OCI-LY3 (cell line): ENCODE measurements around the gene CNNM2.

Experiments used
- H2AFZ ChIP-seq: fragments of 200-600, 300-600 bp; shearing (Covaris generic); 2 replicates; pipeline ENCODE4 v1.6.0; 2014; ENCODE audit warnings: antibody characterized with exemption, low read depth, low read length
- H3K27ac ChIP-seq: fragments of 200-600, 300-600 bp; sonication (generic); 2 replicates; pipeline ENCODE4 v1.5.1; 2014; ENCODE audit warnings: mild to moderate bottlenecking, low read length, moderate library complexity, mixed read lengths
- H3K27me3 ChIP-seq: fragments of 200-600, 300-600 bp; sonication (generic); 2 replicates; pipeline ENCODE4 v1.6.1; 2014; ENCODE audit warnings: low read depth, low read length, mixed read lengths
- H3K36me3 ChIP-seq: fragments of 200-600, 300-600 bp; sonication (generic); replicated peaks from 2 replicates; pipeline ENCODE3; 2014; ENCODE audit warnings: low read depth, low read length, mixed read lengths
- H3K4me1 ChIP-seq: fragments of 300-600, 200-600 bp; sonication (generic); 2 replicates; pipeline ENCODE4 v1.6.1; 2014; ENCODE audit warnings: low read length, mixed read lengths
- H3K4me2 ChIP-seq: fragments of 200-600, 300-600 bp; sonication (generic); 2 replicates; pipeline ENCODE4 v1.6.1; 2014; ENCODE audit warnings: low read length, mixed read lengths
- H3K4me3 ChIP-seq: fragments of 300-600, 200-600 bp; sonication (generic); 2 replicates; pipeline ENCODE4 v1.5.1; 2014; ENCODE audit warnings: antibody characterized with exemption, mild to moderate bottlenecking, low read length, moderate library complexity
- H3K79me2 ChIP-seq: fragments of 300-600, 200-600 bp; shearing (Covaris generic); 2 replicates; pipeline ENCODE4 v1.6.1; 2014; ENCODE audit warnings: mild to moderate bottlenecking, low read length, mixed read lengths
- H3K9ac ChIP-seq: fragments of 300-600, 200-600 bp; shearing (Covaris generic); 2 replicates; pipeline ENCODE4 v1.6.0; 2014; ENCODE audit warnings: mild to moderate bottlenecking, low read length, moderate library complexity
- H3K9me3 ChIP-seq: fragments of 200-600, 300-600 bp; shearing (Covaris generic); 2 replicates; pipeline ENCODE4 v1.6.1; 2014; ENCODE audit warnings: low read length, mixed read lengths; ENCODE audit not compliant: insufficient read depth
- H4K20me1 ChIP-seq: fragments of 200-600, 300-600 bp; sonication (generic); 2 replicates; pipeline ENCODE4 v1.6.1; 2016; ENCODE audit warnings: low read length, mixed read lengths; ENCODE audit not compliant: insufficient read depth
- EZH2phosphoT487 ChIP-seq: fragments of 200-600 bp; shearing (Covaris generic); IDR thresholded peaks from 2 replicates; pipeline ENCODE4 v1.6.1; 2018; ENCODE audit warnings: antibody characterized with exemption, mixed run types, low read depth
- TF ChIP-seq, protein P1 (sequence below): fragments of 200-600, 300-600 bp; sonication (generic); IDR thresholded peaks from 2 replicates; pipeline ENCODE4 v1.5.1; 2014; ENCODE audit warnings: antibody characterized with exemption, low read length, low read depth

CNNM2 gene

DNA sequence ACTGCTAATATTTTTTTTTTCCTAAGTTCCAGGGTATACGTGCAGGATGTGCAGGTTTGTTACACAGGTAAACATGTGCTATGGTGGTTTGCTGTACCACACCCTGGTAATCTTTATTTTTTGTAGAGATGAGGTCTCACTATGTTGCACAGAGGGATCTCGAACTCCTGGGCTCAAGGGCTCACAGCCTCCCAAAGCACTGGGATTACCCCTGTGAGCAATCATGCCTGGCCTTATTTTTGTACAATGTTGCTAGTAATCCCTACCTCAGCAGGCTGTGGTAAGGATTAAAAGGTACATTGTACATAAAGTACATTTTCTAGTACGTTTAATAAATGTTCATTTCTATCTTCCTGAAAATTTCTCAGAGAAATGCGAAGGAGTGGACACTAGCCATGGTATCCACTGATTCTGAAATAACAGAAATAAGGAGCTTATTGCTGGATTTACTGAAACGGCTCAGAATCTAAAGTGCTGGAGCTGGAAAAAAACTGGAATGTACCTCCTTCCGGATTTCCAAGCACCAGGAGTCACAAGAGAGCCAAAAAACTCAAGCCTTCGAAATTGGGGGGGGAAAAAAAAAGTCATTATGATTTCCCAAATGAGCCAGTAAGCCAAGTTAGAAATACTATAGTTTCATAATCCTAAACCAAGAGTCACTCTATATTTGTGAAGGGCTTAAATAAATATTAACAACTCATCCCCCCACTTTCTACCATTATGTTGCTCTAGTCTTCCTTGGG lies 205.4 kb downstream of the CNNM2 start:
- no peak for TF ChIP-seq EZH2phosphoT487
- TF ChIP-seq, protein P1, sequence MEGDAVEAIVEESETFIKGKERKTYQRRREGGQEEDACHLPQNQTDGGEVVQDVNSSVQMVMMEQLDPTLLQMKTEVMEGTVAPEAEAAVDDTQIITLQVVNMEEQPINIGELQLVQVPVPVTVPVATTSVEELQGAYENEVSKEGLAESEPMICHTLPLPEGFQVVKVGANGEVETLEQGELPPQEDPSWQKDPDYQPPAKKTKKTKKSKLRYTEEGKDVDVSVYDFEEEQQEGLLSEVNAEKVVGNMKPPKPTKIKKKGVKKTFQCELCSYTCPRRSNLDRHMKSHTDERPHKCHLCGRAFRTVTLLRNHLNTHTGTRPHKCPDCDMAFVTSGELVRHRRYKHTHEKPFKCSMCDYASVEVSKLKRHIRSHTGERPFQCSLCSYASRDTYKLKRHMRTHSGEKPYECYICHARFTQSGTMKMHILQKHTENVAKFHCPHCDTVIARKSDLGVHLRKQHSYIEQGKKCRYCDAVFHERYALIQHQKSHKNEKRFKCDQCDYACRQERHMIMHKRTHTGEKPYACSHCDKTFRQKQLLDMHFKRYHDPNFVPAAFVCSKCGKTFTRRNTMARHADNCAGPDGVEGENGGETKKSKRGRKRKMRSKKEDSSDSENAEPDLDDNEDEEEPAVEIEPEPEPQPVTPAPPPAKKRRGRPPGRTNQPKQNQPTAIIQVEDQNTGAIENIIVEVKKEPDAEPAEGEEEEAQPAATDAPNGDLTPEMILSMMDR, result no peak
- Histone ChIP-seq H3K27ac (no peak overlapping the region), H4K20me1 (peaks cover 10% of the 10 kb centered on the region; the same call in 1 of the 2 replicates), H3K36me3 (peaks cover 6% of the 10 kb centered on the region), H3K4me3 (no peak overlapping the region), H3K27me3 (no peaks in the 10 kb centered on the region), H3K79me2 (no peaks in the 10 kb centered on the region), H3K4me2 (no peak overlapping the region), H2AFZ (no peak overlapping the region), H3K4me1 (peaks cover 21% of the 10 kb centered on the region), H3K9me3 (no peaks in the 10 kb centered on the region), H3K9ac (no peak overlapping the region)

DNA sequence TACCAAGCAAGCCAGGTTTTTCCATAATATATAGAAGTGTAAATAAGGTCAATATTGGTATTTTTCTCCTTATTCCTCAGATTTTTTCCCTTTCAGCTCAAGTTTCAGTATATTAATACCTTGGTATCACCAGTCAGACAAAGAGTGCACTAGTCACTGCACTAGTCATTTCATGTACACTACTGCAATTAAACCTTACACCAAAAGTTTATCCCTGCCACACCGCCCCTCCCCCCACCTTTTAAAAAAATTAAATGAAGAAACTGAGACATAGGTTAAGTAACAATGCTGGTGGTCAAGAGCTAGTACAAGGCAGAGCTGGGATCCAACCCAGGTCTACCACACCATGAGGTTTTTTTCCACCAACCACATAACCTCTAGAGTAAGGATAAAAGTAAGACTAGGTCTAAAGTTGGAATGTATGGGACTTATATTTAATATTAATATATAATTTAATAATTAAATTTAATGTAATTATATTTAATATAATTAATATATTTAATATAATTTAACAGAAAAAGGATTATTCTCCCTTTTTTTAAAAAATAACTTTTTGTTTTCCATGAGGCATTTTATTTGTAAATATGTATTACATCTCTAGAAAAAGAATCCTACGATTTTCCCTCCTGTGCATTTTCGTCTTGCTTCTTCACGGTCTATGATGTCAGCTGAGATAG lies 206.5 kb downstream of the CNNM2 start:
- no peaks in the 10 kb centered on the region for H3K79me2 ChIP-seq

DNA sequence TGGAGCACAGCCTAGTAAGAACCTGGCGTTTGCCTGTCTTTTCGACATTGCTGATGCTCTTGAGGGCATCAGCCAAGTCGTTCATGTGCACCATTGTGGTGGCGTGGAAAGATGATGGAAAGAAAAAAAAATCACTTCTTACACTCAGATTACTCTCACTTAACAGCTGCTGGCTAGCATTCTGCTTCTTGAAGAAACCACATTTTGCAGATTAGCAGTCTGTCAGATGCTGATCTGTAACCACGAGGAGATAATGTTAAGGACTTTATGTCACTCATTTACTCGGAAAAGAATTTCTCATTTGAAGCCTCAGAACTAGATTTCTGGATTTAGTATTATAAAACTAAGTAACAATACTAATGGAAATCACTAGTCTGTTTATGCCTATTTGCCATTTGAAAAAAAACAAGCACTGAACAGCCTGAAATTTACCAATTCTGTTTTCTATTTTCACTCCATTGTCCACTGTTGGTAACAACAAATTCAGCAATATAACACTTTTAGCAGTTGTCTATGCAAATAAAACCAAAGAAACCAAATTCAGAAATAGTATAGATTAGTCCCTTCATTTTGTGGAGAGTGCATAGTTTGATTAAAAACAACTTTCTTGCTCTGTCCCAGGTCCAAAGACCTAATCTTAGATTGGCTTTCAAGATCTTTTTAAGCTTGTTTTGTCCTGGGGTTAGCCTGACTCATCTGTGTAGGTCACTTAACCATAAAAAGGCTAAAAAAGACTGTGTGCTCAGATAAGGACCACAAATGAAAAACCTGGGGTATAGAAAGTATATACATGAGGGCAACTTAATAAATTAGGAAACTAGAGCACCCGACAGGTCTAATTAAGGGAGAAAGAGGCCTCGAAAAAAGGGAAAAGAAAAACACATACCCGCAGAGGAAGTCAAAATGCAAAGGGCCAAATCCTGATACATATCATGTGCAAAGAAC lies 207.5 kb downstream of the CNNM2 start:
- no peaks in the 10 kb centered on the region for H3K27me3 ChIP-seq
- no peak overlapping the region for H3K27ac ChIP-seq
- H3K9me3 ChIP-seq, result no peaks in the 10 kb centered on the region
- no peak overlapping the region for H3K4me3 ChIP-seq
- H3K4me1 ChIP-seq, result peaks cover 21% of the 10 kb centered on the region
- no peak overlapping the region for H2AFZ ChIP-seq
- H3K79me2 ChIP-seq, result no peaks in the 10 kb centered on the region
- no peak overlapping the region for H3K9ac ChIP-seq
- H4K20me1 ChIP-seq, result peaks cover 10% of the 10 kb centered on the region; the same call in 1 of the 2 replicates
- peak overlapping the region; percentile 31 for H3K4me2 ChIP-seq
- peaks cover 6% of the 10 kb centered on the region for H3K36me3 ChIP-seq
- TF ChIP-seq EZH2phosphoT487, result peak; percentile 81
- TF ChIP-seq, protein P1, result no peak

More for the DNA sequence above, 206.5 kb downstream of the CNNM2 start:
- TF ChIP-seq, protein P1, result no peak
- no peak for TF ChIP-seq EZH2phosphoT487
- no peak overlapping the region for H3K4me3 ChIP-seq
- no peak overlapping the region for H3K4me2 ChIP-seq
- no peaks in the 10 kb centered on the region for H3K27me3 ChIP-seq
- peaks cover 6% of the 10 kb centered on the region for H3K36me3 ChIP-seq
- H3K27ac ChIP-seq, result no peak overlapping the region
- no peaks in the 10 kb centered on the region for H3K9me3 ChIP-seq
- H4K20me1 ChIP-seq, result peaks cover 10% of the 10 kb centered on the region; the same call in 1 of the 2 replicates
- peaks cover 21% of the 10 kb centered on the region for H3K4me1 ChIP-seq
- no peak overlapping the region for H2AFZ ChIP-seq
- H3K9ac ChIP-seq, result no peak overlapping the region
